GM12801 (cell line): ENCODE data around the gene ISCU.

Source experiments
- TF ChIP-seq, protein P1 (sequence below): IDR thresholded peaks from one replicate; pipeline ENCODE4 v1.5.1; 2011; ENCODE audit warnings: control low read depth; ENCODE audit not compliant: insufficient read length; ENCODE audit errors: extremely low read depth

Gene ISCU

DNA sequence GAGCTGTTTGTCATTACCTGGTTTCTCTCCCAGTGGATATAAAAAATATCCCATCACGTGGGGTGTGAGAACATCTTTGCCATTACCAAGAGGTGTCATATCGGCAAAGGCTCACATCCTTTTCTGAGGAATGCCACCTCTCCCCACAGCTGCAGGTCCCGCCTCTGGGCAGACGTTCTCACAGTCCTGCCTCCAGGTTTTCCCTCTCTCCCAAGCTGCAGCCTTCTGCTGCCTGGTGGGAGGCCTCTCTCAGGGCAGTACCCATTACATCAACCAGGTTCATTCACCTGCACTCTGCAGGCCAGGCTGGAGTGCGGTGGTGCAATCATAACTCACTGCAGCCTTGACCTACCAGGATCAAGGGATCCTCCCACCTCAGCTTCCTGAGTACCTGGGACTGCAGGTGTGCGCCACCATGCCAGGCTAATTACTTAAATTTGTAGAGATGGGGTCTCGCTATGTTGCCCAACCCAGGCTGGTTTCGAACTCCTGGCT is 50.4 kb downstream of the ISCU start:
- TF ChIP-seq, protein P1, sequence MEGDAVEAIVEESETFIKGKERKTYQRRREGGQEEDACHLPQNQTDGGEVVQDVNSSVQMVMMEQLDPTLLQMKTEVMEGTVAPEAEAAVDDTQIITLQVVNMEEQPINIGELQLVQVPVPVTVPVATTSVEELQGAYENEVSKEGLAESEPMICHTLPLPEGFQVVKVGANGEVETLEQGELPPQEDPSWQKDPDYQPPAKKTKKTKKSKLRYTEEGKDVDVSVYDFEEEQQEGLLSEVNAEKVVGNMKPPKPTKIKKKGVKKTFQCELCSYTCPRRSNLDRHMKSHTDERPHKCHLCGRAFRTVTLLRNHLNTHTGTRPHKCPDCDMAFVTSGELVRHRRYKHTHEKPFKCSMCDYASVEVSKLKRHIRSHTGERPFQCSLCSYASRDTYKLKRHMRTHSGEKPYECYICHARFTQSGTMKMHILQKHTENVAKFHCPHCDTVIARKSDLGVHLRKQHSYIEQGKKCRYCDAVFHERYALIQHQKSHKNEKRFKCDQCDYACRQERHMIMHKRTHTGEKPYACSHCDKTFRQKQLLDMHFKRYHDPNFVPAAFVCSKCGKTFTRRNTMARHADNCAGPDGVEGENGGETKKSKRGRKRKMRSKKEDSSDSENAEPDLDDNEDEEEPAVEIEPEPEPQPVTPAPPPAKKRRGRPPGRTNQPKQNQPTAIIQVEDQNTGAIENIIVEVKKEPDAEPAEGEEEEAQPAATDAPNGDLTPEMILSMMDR, result no peak

DNA sequence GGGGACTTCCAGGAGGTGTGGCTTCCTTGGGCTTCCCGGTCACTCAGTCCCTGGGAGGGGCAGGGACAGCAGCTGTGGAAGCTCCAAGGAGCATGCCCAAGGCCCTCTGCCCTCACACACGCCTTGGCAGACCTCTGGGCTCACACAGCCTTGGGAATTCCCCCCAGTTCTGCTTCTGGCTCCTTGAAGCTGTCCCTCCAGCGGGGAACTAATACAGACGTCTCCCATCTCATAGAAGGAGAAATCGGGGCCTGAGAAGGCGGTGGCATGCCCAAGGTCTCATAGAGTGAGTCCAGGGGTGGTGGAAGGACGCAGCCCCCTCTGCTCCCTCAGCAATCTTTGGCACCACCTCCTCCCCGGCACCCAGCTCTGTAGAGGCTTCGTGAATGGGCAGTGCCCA is 51.2 kb downstream of the ISCU start:
- TF ChIP-seq, protein P1, result no peak

DNA sequence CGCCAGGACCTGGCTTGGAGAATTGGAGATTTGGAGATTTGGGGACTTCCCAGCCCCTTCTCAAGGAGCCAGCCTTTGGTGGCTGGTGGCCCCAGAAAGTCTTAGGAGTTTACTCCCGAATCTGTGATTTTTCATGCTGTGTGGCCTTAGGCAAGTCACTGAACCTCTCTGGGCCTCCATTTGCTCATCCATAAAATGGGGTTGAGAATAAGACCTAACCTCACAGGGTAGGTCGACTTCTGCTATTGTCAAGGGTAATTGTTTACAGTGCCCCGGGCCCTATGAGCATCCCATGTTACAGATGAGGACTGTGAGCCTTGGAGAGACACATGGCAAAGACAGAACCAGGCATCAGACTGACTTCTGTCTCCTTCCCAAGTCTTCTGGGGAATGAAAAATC is 51.6 kb downstream of the ISCU start:
- TF ChIP-seq, protein P1, result no peak

DNA sequence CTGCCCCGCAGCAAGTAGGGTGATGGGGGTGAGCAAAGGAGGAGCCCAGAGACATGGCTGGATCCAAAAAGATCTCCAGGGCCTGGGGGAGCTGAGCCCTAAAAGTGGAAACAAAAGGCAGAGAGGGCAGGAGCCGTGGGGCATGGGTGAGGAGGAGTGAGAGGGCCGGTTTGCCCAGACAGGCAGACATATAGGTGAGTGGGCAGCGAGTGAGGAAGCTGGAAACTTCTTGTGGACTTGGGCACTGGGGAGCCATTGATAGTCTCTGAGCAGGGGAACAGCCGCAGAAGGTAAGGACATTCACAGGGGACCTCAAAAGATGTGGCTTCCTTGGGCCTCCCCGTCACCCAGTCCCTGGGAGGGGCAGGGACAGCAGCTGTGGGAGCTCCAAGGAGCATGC is 52.2 kb downstream of the ISCU start:
- TF ChIP-seq, protein P1, result no peak

DNA sequence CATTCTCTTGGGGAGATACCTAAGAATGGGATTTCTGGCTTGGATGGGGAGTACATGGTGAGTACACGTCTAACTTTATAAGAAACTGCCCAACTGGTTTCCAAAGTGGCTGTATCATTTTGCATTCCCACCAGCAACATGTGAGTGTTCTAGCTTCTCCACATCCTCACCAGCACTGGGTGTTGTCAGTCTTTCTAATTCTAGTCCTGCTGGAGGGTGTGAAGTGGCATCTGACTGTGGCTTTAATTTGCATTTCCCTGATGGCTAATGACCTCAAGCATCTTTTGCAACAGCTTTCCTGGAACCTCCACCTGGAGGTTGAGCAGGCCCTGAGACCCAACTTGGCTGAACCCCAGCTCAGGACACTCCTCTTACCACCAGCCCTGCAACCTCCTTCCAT is 53.5 kb downstream of the ISCU start:
- TF ChIP-seq, protein P1, result no peak

DNA sequence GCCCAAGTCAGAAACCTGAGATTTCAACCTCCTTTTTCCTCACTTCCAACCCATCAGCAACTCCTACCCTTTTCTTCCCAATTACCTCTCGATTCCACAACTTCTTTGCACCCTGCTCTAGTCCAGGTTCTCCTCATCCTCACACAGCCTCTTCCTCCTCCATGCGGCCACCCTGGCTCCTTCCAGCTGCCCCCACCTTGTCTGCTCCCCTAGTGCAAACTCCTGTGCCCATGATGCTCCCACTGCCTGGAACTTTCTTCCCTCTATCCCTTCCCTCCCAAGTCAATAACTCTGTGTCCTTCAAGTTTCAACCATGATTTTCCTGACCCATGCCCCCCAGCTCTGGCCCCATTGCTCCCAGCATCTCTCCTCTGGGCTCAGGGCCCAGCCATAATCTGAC is 54.0 kb downstream of the ISCU start:
- TF ChIP-seq, protein P1, result no peak

DNA sequence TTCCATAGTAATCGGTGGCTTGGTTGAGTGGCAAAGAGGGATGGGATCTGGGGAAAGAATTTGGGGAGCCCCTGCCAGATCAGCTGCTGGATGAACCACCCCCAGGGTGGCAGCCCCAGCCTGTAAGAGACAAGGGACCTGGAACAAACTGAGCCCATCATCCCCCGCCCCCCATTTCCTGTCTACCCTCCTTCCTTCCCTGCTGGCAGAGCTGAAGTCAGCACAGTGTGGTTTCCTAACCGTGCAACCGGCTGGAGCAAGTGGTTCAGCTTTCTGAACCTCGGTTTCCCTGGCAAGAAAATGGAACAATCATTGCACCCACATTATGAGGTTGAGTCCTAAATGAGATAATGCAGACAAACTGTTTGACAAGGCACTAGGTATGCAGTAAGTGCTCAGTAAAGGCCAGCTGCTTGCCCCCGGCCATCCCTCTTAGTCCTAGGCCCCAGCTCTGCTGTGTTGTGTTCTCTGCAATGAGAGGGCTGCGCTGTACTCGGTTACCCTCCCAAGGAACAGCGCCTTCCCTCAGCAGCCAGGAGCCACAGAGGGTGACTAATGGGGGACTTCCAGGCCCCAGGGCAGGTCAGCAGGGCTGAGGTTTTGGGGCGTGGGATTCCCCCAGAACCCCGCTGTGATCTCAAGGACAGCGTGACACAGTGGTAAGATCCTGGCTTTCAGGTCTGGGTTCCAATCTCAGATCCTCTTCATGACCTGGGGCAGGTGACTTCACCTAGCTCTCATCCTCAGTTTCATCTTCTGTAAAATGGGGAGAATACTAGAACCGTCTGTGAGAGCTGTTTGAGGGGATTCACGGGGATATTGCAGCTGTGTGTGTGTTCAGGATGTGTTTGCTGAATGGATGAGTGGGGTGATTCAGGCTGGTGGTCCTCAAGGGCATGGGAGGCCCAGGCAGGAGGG is 54.8 kb downstream of the ISCU start:
- TF ChIP-seq, protein P1, result no peak
